ENCODE results near the gene LIMA1. TPM values are rescaled to one million over a fixed set of nuclear protein-coding genes. Genes with fewer than 3 reads are reported as not detected.
A peak's percentile ranks its signal among the peaks of the same experiment; 100 is the strongest.

The LIMA1 gene
- total RNA-seq, 1 donor from 2014 or later = 81.1 TPM

- no peak for DNase-seq
- Histone ChIP-seq H3K36me3 (peaks cover 67% of the 10 kb centered on the region), H3K27me3 (no peaks in the 10 kb centered on the region), H3K27ac (no peak overlapping the region), H3K9me3 (no peaks in the 10 kb centered on the region), H3K4me1 (peaks cover 7% of the 10 kb centered on the region), H3K4me3 (no peak overlapping the region)
- TF ChIP-seq, protein P1, sequence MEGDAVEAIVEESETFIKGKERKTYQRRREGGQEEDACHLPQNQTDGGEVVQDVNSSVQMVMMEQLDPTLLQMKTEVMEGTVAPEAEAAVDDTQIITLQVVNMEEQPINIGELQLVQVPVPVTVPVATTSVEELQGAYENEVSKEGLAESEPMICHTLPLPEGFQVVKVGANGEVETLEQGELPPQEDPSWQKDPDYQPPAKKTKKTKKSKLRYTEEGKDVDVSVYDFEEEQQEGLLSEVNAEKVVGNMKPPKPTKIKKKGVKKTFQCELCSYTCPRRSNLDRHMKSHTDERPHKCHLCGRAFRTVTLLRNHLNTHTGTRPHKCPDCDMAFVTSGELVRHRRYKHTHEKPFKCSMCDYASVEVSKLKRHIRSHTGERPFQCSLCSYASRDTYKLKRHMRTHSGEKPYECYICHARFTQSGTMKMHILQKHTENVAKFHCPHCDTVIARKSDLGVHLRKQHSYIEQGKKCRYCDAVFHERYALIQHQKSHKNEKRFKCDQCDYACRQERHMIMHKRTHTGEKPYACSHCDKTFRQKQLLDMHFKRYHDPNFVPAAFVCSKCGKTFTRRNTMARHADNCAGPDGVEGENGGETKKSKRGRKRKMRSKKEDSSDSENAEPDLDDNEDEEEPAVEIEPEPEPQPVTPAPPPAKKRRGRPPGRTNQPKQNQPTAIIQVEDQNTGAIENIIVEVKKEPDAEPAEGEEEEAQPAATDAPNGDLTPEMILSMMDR (IDR thresholded peaks at IDR 0.05) = no peak
- ATAC-seq = no peak
- intact Hi-C loops (cut with DNase I) = no loop called here
Observed at GRCh38 chr12:50181691-50182090, 101.6 kb downstream of the LIMA1 start.

DNA sequence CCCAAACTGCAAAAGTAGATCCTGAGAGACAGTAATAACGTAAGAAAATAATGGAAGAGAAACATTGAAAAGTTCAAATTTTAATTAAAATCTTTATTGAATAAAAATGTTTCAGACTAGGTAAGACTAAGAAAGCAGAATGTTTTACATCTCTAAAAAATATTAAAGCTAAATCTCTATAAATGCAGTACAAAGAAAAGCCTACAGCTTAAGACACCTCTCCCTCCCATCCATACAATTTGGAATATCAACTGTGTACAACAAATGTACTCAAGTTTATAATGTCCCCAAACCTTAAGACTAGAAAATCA, 107.6 kb downstream of the LIMA1 start:
- TF ChIP-seq, protein P1 (IDR thresholded peaks at IDR 0.05) = no peak
- DNase-seq (no peak), ATAC-seq (no peak)
- H3K4me3 ChIP-seq = no peak overlapping the region
- intact Hi-C loops (cut with DNase I) = loop anchor here (10.0 kb wide), 1 partner anchor 101 kb away; no protein-coding TSS in a partner anchor
- H3K27ac ChIP-seq = no peak overlapping the region
- H3K4me1 ChIP-seq = no peaks in the 10 kb centered on the region
- H3K9me3 ChIP-seq = no peaks in the 10 kb centered on the region
- peaks cover 44% of the 10 kb centered on the region for H3K36me3 ChIP-seq
- no peaks in the 10 kb centered on the region for H3K27me3 ChIP-seq

DNA sequence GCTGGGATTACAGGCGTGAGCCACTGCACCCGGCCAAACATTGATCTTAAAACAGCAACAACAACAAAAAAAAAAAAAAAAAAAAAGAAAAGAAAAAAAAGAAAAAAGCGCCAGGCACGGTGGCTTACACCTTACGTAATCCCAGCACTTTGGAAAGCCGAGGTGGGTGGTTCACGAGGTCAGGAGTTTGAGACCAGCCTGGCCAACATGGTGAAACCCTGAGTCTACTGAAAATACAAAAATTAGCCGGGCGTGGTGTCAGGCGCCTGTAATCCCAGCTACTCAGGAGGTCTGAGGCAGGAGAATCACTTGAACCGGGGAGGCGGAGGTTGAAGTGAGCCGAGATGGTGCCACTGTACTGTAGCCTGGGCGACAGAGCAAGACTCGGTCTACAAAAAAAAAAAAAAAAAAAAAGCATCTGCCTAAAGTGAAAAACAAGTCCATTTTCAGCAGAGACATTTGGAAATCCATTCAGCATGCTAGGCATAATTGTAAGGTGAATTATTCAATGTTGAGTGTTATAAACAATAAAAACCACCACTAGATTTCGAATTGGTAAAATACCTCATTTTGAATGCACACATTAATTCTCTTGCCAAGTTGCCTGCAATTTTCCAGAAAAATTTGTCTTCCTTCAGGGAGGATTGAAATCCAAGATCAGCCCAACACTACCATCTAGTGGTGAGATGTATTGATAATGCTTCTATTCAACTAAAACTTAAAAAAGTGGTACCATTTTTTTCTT, 108.2 kb downstream of the LIMA1 start:
- H3K36me3 ChIP-seq = peaks cover 38% of the 10 kb centered on the region
- intact Hi-C loops (cut with DNase I) = loop anchor here (10.0 kb wide), 1 partner anchor 100 kb away; no protein-coding TSS in a partner anchor
- H3K4me3 ChIP-seq = no peak overlapping the region
- no peaks in the 10 kb centered on the region for H3K27me3 ChIP-seq
- DNase-seq (no peak), ATAC-seq (peak; percentile 60)
- H3K9me3 ChIP-seq = no peaks in the 10 kb centered on the region
- TF ChIP-seq, protein P1 (IDR thresholded peaks at IDR 0.05) = peak; percentile 71
- H3K4me1 ChIP-seq = no peaks in the 10 kb centered on the region
- H3K27ac ChIP-seq = no peak overlapping the region

- peak; percentile 100 for ATAC-seq
- Histone ChIP-seq H3K4me1 (peaks cover 21% of the 10 kb centered on the region), H3K27ac (peak within 1 kb of the TSS; percentile 89), H3K27me3 (no peaks in the 10 kb centered on the region), H3K9me3 (no peaks in the 10 kb centered on the region), H3K4me3 (peak within 1 kb of the TSS; percentile 71), H3K36me3 (no peaks in the 10 kb centered on the region)
- TF ChIP-seq, protein P1 (IDR thresholded peaks at IDR 0.05) = peak; percentile 44
- peak; percentile 100 for DNase-seq
- intact Hi-C loops (cut with DNase I) = no loop called here
Observed at GRCh38 chr12:50167049-50167828, 116.1 kb downstream of the LIMA1 start, which contains the start of gene CERS5. TSS of gene CERS5 (minus strand) at chr12:50167369. CDS start at chr12:50167297, 72 bp downstream.

DNA sequence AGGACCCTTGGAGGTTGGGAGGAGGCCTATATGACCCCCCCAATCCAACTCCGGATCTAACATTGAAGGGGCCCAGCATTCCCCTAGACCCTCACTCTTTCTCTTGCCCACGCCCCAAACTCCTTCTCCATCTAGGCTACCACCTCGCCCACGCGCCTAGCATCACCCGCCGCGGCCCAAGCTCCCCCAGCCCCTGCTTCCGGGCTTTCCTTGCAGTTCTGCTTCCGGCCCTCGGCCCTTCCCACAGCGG, 116.6 kb downstream of the LIMA1 start:
- Histone ChIP-seq H3K4me1 (peaks cover 21% of the 10 kb centered on the region), H3K36me3 (no peaks in the 10 kb centered on the region), H3K4me3 (peak overlapping the region; percentile 71), H3K27ac (peak overlapping the region; percentile 89), H3K9me3 (no peaks in the 10 kb centered on the region), H3K27me3 (no peaks in the 10 kb centered on the region)
- ATAC-seq (peak; percentile 20), DNase-seq (no peak)
- intact Hi-C loops (cut with DNase I) = no loop called here
- TF ChIP-seq, protein P1 (IDR thresholded peaks at IDR 0.05) = no peak
